Heart left ventricle (tissue), 13 donors: Measurements from ENCODE around the gene ARHGAP8.

ENCODE experiments used
- POLR2A ChIP-seq, 2 donors: fragments of 450-650 bp; IDR thresholded peaks; one replicate each; pipeline ENCODE4 v1.6.1; 2017; ENCODE audit warnings: antibody characterized with exemption in 2 of 2, mild to moderate bottlenecking in 2 of 2, moderate library complexity in 2 of 2
- TF ChIP-seq, protein P1 (sequence below), 12 donors: fragments of 200-600 bp; sonication (generic) in 4 of 12; IDR thresholded peaks; one replicate each; pipeline versions ENCODE4 v1.5.0 to v1.8.0; 2018 to 2022; ENCODE audit warnings: antibody characterized with exemption in 12 of 12, mild to moderate bottlenecking in 5 of 12
- donor health status: ischemic (EF 13 %, LVEDD 7.1; RV severe dilation, severe dysfunction).
- donor health status: DM: no; HTN: yes; CAD: no.
- donor health status: DM: no; HTN: no; CAD: no.
- donor health status: ischemic (EF 25% LVEDD 6.9; RV normal size, moderate dysfunction).
- donor health status: ischemic (EF 25% LVEDD 5.7; RV mildly dilated, moderate dysfunction).
- donor health status: ischemic (EF 35%, LVEDD 5.7; RV mildly dilated, moderate dysfunction).
- donor health status: nonischemic (EF 11% LVEDD 7.7; RV severe dilation, severe dysfunction).
- donor health status: DM: yes; HTN: yes; CAD: no.
- donor health status: PGD.
- donor health status: ischemic (EF 29% LVEDD 5.4; RV normal size, mild dysfunction).
- donor health status: nonischemic (EF 23%, LVEDD 6.1; RV moderate dilation, normal function).

DNA sequence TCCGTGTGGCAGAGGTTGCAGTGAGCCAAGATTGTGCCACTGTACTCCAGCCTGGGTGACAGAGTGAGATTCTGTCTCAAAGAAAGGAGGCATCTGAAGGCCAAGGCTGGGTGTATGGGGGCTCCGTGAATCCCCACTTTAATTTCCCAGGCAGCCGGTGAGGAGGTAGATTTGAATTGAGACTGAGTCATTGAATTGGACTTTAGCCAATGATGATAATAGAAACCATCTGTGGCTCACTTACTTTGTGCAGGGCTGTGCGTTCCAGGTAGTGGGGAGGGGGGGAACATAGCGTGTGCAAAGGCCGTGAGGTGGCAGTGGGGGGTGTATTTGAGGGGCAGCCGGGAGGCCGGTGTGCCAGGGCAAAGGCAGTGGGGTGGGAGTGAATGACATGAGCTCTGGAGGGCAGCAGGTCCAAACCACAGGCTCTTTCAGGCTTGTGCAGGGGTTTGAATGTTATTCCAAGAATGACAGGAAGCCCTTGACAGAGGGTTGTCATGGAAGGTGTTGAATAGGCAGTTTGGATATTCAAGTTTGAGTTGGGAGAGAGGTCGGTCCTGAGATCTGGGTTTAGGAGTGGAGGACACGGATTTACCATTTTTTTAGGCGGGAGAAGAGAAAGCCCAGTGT is 6.1 kb downstream of the ARHGAP8 start:
- TF ChIP-seq, protein P1, sequence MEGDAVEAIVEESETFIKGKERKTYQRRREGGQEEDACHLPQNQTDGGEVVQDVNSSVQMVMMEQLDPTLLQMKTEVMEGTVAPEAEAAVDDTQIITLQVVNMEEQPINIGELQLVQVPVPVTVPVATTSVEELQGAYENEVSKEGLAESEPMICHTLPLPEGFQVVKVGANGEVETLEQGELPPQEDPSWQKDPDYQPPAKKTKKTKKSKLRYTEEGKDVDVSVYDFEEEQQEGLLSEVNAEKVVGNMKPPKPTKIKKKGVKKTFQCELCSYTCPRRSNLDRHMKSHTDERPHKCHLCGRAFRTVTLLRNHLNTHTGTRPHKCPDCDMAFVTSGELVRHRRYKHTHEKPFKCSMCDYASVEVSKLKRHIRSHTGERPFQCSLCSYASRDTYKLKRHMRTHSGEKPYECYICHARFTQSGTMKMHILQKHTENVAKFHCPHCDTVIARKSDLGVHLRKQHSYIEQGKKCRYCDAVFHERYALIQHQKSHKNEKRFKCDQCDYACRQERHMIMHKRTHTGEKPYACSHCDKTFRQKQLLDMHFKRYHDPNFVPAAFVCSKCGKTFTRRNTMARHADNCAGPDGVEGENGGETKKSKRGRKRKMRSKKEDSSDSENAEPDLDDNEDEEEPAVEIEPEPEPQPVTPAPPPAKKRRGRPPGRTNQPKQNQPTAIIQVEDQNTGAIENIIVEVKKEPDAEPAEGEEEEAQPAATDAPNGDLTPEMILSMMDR (IDR thresholded peaks at IDR 0.05) = no peak
- no peak for TF ChIP-seq POLR2A (IDR thresholded peaks at IDR 0.05)
